ENCODE measurements around the gene KIFC3. TPM values are rescaled to one million over a fixed set of nuclear protein-coding genes. Genes with fewer than 3 reads are reported as not detected.

The KIFC3 gene
- total and polyA plus RNA-seq, 2 of the 8 experiments (the other 6 are each of a cell fraction or from before 2014, with no cell fraction given), result 2.1 to 7.1 TPM

GRCh38 chr16:57822856-57823255 lies 20.6 kb upstream of the KIFC3 start:
- Histone ChIP-seq H4K20me1 (replicated peaks in 1 of 2; ENCODE audit: control insufficient read depth in 1 of 2, insufficient read depth in 2 of 2, low read length in 2 of 2) (no peaks in the 10 kb centered on the region), H3K36me3 (ENCODE audit: control insufficient read depth in 2 of 4, insufficient read depth in 4 of 4, low read length in 3 of 4) (no peaks in the 10 kb centered on the region), H3K27me3 (replicated peaks in 1 of 4; ENCODE audit: control insufficient read depth in 3 of 4, extremely low read depth in 1 of 4, insufficient read depth in 3 of 4, low read length in 3 of 4) (no peaks in the 10 kb centered on the region), H3K4ac (replicated peaks; ENCODE audit: insufficient read length, low read depth, low read length) (no peak overlapping the region), H3K4me1 (replicated peaks in 1 of 4; ENCODE audit: control insufficient read depth in 3 of 4, insufficient read depth in 4 of 4, low read length in 3 of 4) (no peaks in the 10 kb centered on the region; a peak in 2 of 7 replicates), H2BK12ac (ENCODE audit: low read depth, low read length) (no peak overlapping the region), H4K91ac (replicated peaks; ENCODE audit: insufficient read length, low read length) (no peak overlapping the region), H2BK5ac (ENCODE audit: low read depth, low read length) (no peak overlapping the region), H3K23me2 (ENCODE audit: low read depth, low read length) (no peaks in the 10 kb centered on the region), H3K4me3 (ENCODE audit: extremely low read depth in 1 of 4, insufficient read depth in 2 of 4, low read depth in 3 of 4, low read length in 4 of 4) (no peak overlapping the region), H3K9me3 (ENCODE audit: insufficient read depth in 2 of 2, low read depth in 1 of 2, low read length in 1 of 2) (no peaks in the 10 kb centered on the region), H3K79me2 (ENCODE audit: control insufficient read depth in 1 of 2, insufficient read depth in 2 of 2, low read length in 2 of 2) (no peaks in the 10 kb centered on the region), H3K56ac (replicated peaks; ENCODE audit: insufficient read length, low read depth, low read length) (no peak overlapping the region), H4K8ac (ENCODE audit: extremely low read depth, insufficient read depth, low read length) (no peak overlapping the region), H2AFZ (ENCODE audit: low read length) (no peak overlapping the region), H2BK15ac (ENCODE audit: low read length) (no peak overlapping the region), H3K23ac (ENCODE audit: insufficient read length) (no peak overlapping the region), H3K4me2 (ENCODE audit: insufficient read depth in 1 of 2, low read depth in 2 of 2, low read length in 2 of 2) (no peak overlapping the region), H3K14ac (ENCODE audit: insufficient read length) (no peak overlapping the region), H3K18ac (ENCODE audit: extremely low read depth, low read length) (no peak overlapping the region), H2BK120ac (replicated peaks; ENCODE audit: low read depth, low read length) (no peak overlapping the region), H4K5ac (ENCODE audit: insufficient read length, low read depth, low read length) (no peak overlapping the region), H3K9ac (replicated peaks in 1 of 4; ENCODE audit: extremely low read depth in 1 of 4, low read depth in 3 of 4, low read length in 3 of 4) (no peak overlapping the region), H2BK20ac (ENCODE audit: low read length) (no peak overlapping the region), H3K27ac (ENCODE audit: low read depth, low read length) (no peak overlapping the region), H3K79me1 (ENCODE audit: low read depth, low read length) (no peaks in the 10 kb centered on the region; the same call in 1 of the 2 replicates), H2AK5ac (ENCODE audit: low read depth, low read length) (no peak overlapping the region)
- DNase-seq (ENCODE audit: low read depth in 1 of 2, low spot score in 2 of 2) (no peak), FAIRE-seq (no peak)
- POLR2A ChIA-PET (ENCODE audit: partially characterized antibody), result no interaction called here
- WGBS, 2 experiments (ENCODE audit: extremely low coverage in 1 of 2, insufficient coverage in 1 of 2, insufficient read length in 1 of 2, insufficient replicate concordance in 2 of 2, low coverage in 1 of 2, low lambda C conversion rate in 2 of 2, missing lambda C conversion rate in 1 of 2), result 88% methylated on average over 2 of the region's 2 CpGs; no CpG with 5 or more reads in 1 of the 2 experiments
- CTCF ChIA-PET (ENCODE audit: partially characterized antibody), result interaction anchor here (1.3 to 2.2 kb wide), 3 partner anchors 9 to 40 kb away, joined by 4 to 8 read pairs (median 8); no protein-coding TSS in a partner anchor
- TF ChIP-seq ATF3 (IDR thresholded peaks at IDR 0.05; ENCODE audit: insufficient read depth, low read depth, low read length) (no peak), RFX5 (IDR thresholded peaks at IDR 0.05; ENCODE audit: borderline replicate concordance, low read depth, low read length) (no peak), RNF2 (IDR thresholded peaks at IDR 0.05; ENCODE audit: borderline replicate concordance, low read depth, low read length, missing control alignments, poor library complexity, severe bottlenecking) (no peak), CHD2 (IDR thresholded peaks at IDR 0.05; ENCODE audit: low read length) (no peak), BRCA1 (IDR thresholded peaks at IDR 0.05; ENCODE audit: low read depth, low read length) (no peak), BACH1 (IDR thresholded peaks at IDR 0.05; ENCODE audit: low read length) (no peak), SIN3A (conservative IDR thresholded peaks at IDR 0.05 in 1 of 2, IDR thresholded peaks at IDR 0.05 in 1 of 2; ENCODE audit: low read depth in 1 of 2, low read length in 2 of 2) (no peak), SUZ12 (IDR thresholded peaks at IDR 0.05; ENCODE audit: low read length) (no peak), KDM5A (IDR thresholded peaks at IDR 0.05; ENCODE audit: low read length) (no peak), HDAC6 (IDR thresholded peaks at IDR 0.05; ENCODE audit: low read depth, low read length) (no peak), SAP30 (IDR thresholded peaks at IDR 0.05; ENCODE audit: insufficient read depth, insufficient replicate concordance, low read length) (no peak), CTBP2 (IDR thresholded peaks at IDR 0.05; ENCODE audit: borderline replicate concordance, insufficient read depth, insufficient read length, low read length) (no peak)
- TF ChIP-seq, protein P1, sequence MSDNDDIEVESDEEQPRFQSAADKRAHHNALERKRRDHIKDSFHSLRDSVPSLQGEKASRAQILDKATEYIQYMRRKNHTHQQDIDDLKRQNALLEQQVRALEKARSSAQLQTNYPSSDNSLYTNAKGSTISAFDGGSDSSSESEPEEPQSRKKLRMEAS (IDR thresholded peaks at IDR 0.05), result no peak
